Fibroblast of lung (primary cell): ENCODE measurements around the gene SYT7.
"Not testable (repeated sequence)": the region's sequence is repeated elsewhere in the genome, so short reads cannot be mapped to it uniquely, and the experiment has no call there.

Experiments used
- EZH2 ChIP-seq: IDR thresholded peaks from 2 replicates; pipeline ENCODE4 v1.5.1; 2012; ENCODE audit warnings: low read length, control low read depth, mild to moderate bottlenecking; ENCODE audit errors: missing control alignments
- TF ChIP-seq, protein P1 (sequence below), 2 donors: IDR thresholded peaks in 1 of 2; conservative IDR thresholded peaks in 1 of 2; 1 replicate in 1 of 2; 2 replicates in 1 of 2; pipeline ENCODE4 v1.5.1; 2011 to 2012; ENCODE audit warnings: low read length in 2 of 2, control low read depth in 1 of 2, inconsistent platforms in 1 of 2, low read depth in 1 of 2, mild to moderate bottlenecking in 1 of 2

DNA sequence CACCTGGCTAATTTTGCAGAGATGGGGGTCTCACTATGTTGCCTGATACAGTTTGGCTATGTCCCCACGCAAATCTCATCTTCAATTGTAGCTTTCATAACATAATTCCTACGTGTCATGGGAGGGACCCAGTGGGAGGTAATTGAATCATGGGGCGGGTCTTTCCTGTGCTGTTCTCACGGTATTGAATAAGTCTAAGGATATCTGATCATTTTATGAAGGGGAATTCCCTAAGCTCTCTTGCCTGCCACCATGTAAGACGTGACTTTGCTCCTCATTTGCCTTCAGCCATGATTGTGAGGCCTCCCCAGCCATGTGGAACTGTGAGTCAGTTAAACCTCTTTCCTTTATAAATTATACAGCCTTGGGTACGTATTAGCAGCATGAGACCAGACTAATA, 113.3 kb downstream of the SYT7 start:
- TF ChIP-seq, protein P1, sequence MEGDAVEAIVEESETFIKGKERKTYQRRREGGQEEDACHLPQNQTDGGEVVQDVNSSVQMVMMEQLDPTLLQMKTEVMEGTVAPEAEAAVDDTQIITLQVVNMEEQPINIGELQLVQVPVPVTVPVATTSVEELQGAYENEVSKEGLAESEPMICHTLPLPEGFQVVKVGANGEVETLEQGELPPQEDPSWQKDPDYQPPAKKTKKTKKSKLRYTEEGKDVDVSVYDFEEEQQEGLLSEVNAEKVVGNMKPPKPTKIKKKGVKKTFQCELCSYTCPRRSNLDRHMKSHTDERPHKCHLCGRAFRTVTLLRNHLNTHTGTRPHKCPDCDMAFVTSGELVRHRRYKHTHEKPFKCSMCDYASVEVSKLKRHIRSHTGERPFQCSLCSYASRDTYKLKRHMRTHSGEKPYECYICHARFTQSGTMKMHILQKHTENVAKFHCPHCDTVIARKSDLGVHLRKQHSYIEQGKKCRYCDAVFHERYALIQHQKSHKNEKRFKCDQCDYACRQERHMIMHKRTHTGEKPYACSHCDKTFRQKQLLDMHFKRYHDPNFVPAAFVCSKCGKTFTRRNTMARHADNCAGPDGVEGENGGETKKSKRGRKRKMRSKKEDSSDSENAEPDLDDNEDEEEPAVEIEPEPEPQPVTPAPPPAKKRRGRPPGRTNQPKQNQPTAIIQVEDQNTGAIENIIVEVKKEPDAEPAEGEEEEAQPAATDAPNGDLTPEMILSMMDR (conservative IDR thresholded peaks at IDR 0.05 in 1 of 2, IDR thresholded peaks at IDR 0.05 in 1 of 2; ENCODE audit: low read depth in 1 of 2, low read length in 2 of 2), result not testable (repeated sequence)
- TF ChIP-seq EZH2, result not testable (repeated sequence)
